Effector CD8-positive, alpha-beta T cell (primary cell): ENCODE data around the gene CYP24A1.

Experiments used
- DNase-seq: peaks from one replicate; lab custom pipeline; 2025; lab: John Stamatoyannopoulos, UW

Gene CYP24A1

DNA sequence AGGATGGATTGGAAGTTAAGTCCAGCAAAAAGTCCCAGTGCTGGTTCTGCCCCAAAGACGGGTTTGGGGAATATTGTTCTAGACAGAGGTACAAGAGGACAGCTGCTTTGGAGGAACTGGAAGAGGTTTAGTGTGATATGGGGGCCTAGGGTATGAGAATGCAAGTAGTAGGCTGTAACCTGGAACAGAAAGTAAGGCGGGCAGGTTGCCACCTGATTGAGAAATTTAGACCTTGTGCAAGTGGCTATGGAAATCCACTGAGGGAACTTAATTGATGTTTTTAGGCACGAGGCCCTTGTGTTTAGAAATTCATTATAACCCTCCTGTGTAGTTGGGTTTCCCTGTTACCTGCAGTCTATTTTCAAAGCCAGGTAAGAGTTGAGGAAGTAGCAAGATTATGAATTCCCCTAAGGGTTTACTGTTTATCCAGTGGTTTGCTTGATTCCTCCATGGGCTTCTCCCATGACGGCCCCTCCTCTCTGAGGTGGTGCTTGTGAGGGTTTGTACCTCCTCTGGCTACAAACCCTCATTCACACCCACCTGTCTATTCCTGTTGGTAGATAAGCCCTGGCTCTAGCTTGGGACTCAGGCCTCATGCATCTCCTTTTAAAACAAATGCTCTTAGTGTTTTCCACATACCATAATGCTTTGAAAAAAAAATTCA is 61.4 kb downstream of the CYP24A1 start:
- DNase-seq = no peak

DNA sequence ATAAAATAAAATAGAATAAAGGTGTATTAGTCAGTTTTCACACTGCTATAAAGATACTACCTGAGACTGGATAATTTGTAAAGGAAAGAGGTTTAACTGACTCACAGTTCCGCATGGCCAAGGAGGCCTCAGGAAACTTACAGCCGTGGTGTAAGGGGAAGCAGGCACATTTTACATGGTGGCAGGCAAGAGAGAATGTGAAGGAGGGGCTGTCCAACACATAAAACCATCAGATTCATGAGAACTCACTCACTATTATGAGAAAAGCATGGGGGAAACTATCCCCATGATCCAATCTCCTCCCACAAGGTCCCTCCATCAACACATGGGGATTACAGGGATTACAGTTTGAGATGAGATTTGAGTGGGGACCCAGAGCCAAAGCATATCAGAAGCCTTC is 62.3 kb downstream of the CYP24A1 start:
- DNase-seq = no peak

DNA sequence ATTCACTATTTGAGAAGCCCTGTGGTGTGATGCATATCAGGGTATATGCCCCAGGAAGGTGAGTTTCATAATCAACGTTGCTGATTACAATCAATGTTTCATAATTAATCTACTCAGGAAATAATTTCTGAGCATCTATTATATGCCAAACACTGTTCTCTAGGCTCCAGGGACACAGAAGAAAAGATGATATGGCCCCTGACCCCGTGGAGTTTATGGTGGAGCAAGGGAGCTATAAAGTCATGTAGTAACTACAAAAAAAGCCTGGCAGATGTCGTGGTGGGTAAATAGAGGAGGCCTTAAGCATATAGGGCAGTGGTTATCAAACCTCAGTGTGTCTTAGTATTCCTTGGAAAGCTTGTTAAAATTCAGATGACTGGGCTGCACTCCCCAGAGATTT is 63.3 kb downstream of the CYP24A1 start:
- DNase-seq = no peak

DNA sequence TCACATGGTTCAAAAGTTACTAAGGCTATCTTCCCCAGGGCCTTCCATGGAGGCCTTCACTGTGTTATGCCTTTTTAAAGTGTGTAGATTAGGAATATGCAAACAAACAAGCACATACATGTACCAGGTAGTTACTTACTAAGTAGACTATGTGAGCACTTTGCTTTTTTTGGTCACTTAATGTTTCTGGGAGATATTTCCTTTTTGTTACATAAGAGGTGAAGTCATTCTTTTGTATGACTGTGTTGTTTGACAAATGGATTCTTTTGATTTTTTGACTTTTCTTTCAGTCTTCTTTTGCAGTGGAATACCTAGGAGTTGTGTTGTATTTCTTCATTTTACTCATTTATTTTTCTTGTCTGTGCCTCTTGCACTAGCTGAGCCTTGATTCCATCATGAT is 63.7 kb downstream of the CYP24A1 start:
- no peak for DNase-seq

DNA sequence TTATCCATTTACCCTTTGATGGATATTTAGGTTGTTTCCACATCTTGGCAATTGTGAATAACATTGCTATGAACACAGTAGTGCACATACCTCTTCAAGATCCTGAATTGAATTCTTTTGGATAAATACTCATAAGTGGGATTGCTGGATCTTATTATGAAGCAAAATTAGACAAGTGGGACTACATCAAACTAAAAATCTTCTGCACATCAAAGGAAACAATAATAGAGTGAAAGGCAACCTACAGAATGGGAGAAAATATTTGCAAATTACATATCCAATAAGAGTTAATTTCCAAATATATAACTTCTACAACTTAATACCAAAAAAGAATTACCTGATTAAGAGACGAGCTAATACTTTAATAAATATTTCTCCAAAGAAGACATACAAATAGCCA is 65.0 kb downstream of the CYP24A1 start:
- no peak for DNase-seq

DNA sequence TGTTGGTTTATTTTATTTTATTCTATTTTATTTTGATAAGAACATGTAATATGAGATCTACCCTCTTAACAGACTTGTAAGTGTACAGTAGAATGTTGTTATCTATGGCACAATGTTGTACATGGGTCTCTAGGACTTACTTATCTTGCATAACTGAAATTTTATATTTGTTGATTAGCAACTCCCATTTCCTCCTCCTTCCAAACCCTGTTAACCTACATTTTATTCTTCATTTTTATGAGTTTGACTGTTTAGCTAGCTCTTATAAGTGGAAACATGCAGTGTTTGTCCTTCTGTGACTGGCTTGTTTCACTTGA is 65.5 kb downstream of the CYP24A1 start:
- no peak for DNase-seq

DNA sequence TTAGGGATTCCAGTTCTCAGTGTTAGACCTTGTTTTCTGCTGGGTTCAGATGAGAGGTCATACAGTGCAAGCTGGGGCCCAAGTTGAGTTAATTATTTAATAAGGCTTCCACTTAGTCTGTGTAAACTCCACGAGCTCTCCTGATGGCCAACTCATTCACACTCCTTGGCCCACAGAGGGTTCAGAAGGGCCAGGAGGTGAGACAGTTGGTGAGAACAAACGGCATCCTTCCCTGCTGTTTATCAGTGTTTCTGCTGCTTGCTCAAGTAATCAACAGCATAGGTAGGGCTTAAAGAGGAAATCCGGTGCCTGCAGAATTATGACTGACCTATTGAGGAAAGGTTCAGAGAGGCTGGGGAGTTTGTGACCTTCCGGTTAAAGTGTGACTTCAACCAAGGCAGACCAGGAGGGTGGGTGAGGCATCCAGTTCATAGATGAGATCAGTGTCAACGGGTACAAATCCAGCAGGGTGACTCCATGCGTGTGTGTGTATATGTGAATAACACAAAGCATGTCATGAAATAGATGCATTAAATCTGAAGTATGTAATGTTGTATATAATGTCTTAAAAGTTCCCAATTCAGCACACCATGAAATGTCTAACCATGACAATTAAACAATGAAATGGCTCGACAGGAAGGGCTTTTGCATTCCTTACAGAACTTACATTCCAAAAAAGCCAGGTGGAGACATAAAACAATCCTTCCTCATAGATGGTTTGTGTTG is 66.0 kb downstream of the CYP24A1 start:
- no peak for DNase-seq

DNA sequence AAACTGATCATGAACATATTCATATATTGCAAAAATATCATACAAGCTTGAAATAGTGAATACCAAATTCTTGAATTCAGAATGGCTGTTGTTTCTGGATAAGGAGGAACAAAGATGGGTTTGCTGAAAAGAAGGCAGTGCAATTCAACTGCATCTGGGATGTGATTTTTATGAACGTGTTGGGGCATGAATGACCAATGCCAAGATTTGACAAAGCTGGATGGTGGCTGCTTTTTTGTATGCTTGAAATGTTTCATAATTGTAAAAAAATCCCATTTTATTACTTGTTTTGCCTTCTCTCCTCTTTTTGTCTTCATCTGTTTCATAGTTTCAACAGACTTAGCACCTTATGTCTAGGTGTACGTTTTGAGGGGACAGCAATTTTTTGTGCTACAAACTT is 66.6 kb downstream of the CYP24A1 start:
- DNase-seq = no peak

DNA sequence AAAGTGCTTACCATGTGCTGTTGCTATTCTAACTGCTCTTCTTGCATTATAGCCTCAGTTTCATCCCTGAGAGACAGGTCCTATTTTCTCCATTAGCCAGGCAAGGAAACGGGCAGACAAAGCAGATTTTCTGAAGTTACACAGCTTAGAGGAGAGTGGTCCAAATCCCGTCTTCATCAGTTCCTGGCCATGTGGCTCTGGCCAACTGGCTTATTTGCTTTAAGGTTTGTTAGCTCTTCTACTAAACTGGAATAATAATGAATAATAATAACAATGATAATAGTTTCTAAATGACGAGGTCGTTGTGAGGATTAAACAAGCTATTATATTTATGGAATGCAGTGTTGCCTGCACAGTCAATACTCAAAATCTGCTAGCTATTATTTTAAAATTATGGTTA is 67.6 kb downstream of the CYP24A1 start:
- DNase-seq = no peak

DNA sequence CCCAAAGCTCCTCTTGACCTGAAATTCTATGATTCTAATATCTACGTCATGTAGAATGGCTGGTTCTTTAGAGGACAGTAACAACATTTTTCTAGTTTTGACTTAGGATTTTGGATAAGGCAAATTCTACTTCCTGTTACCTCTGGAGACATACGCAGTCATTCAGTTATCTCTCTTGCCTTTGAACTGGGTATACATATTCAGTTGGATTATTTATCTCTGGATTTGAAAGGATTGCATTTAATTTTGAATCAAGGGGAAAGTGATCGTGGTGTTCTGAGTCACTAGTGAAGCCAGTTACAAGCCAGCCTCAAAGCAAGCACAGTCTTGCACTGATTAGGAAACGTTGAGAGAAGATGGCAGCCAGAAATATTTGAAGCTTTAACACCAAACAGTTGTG is 68.1 kb downstream of the CYP24A1 start:
- no peak for DNase-seq

DNA sequence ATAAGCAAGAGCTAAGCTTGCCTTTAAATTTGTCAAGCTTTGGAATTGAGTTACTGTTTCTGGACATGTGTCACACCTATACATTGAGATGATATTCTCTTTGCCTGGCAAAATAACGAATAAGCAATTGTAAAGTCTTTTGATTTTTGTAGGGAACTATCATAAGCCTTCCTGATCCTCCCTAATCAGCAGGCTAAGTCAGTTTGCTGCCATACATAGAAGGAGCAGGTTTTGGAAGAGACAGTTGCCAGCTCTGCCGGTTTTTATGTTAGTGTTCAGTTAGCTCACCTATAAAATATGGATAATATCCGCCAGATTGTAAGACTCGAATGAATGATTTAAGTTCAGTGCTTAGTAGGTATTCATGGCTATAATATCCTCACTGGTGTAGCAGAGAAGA is 69.0 kb downstream of the CYP24A1 start:
- DNase-seq = no peak

DNA sequence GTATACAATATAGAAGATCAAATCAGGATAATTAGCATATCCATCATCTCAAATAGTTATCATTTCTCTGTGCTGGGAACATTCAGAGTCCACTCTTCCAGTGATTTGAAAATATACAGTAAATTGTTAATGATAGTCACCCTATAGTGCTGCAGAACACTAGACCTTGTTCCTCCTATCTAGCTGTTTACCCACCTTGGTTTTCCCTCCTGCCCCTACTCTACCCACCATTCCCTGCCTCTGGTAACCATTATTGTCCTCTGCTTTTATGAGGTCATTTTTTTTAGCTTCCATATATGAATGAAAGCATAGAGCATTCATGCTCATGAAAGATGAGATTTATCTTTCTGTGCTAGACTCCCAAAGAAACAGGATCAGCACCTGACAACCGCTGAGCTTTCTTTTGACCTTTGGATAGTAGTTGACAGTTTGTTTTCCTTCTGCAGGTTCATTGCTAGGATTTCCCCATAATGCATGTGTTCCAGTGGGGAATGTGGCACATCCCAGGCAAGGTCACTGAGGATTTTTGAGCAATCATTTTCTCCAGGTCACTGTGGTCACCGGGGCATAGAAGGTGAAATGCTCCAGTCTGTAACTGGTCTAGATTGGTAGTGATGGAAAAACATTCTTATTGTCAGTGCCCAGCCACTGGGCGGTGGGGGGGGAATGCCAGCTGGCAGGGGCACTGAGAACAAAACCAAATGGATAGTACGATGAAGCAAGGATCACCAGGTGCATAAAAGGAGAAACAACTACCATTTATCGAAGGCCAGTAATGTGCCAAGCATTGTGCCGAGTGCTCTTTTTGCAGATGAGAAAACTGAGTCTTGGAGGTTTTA is 69.8 kb downstream of the CYP24A1 start:
- DNase-seq = no peak
